ENCODE data around the gene GBF1.

Gene GBF1

GRCh38 chr10:102352066-102352715, 106.9 kb downstream of the GBF1 start:
- DNase-seq, result peak; percentile 69

GRCh38 chr10:102354451-102354850, 109.1 kb downstream of the GBF1 start:
- no peak for DNase-seq

GRCh38 chr10:102358712-102359382, 113.5 kb downstream of the GBF1 start:
- DNase-seq, result no peak

- no peak for DNase-seq
These were observed 122.1 kb downstream of the GBF1 start for GRCh38 chr10:102367441-102367840.

- DNase-seq, result no peak
These were observed 122.7 kb downstream of the GBF1 start for GRCh38 chr10:102368077-102368476.

GRCh38 chr10:102371295-102371694, 126.0 kb downstream of the GBF1 start:
- DNase-seq, result no peak

GRCh38 chr10:102375250-102375649, 129.9 kb downstream of the GBF1 start:
- DNase-seq, result no peak

- DNase-seq, result no peak
These were observed 130.5 kb downstream of the GBF1 start for GRCh38 chr10:102375867-102376266.

GRCh38 chr10:102376901-102377300, 131.6 kb downstream of the GBF1 start:
- no peak for DNase-seq

GRCh38 chr10:102379383-102379782, 134.1 kb downstream of the GBF1 start:
- no peak for DNase-seq

- DNase-seq, result no peak
These were observed 136.7 kb downstream of the GBF1 start for GRCh38 chr10:102381983-102382382.

GRCh38 chr10:102382871-102383270, 137.5 kb downstream of the GBF1 start:
- no peak for DNase-seq

GRCh38 chr10:102384053-102384452, 138.7 kb downstream of the GBF1 start:
- no peak for DNase-seq

- DNase-seq, result no peak
These were observed 139.5 kb downstream of the GBF1 start for GRCh38 chr10:102384606-102385429.

- no peak for DNase-seq
These were observed 144.6 kb downstream of the GBF1 start for GRCh38 chr10:102389894-102390293.

- no peak for DNase-seq
These were observed 147.0 kb downstream of the GBF1 start for GRCh38 chr10:102392306-102392705.

GRCh38 chr10:102393411-102394078, 148.2 kb downstream of the GBF1 start:
- no peak for DNase-seq

GRCh38 chr10:102394079-102394800, 148.9 kb downstream of the GBF1 start:
- DNase-seq, result peak; percentile 97

- peak; percentile 59 for DNase-seq
These were observed 149.6 kb downstream of the GBF1 start for GRCh38 chr10:102394801-102395399.

GRCh38 chr10:102395400-102396316, 150.3 kb downstream of the GBF1 start, which contains the start of gene NFKB2:
NFKB2 (plus strand) TSS chr10:102395705; CDS start chr10:102395960, 255 bp downstream.
- DNase-seq, result peak; percentile 91

- DNase-seq, result no peak
These were observed 151.0 kb downstream of the GBF1 start for GRCh38 chr10:102396317-102396650.
